OCI-LY3 (cell line): Measurements from ENCODE around the gene XIAP.

Source experiments
- EZH2phosphoT487 ChIP-seq: fragments of 200-600 bp; shearing (Covaris generic); IDR thresholded peaks from 2 replicates; pipeline ENCODE4 v1.6.1; 2018; ENCODE audit warnings: antibody characterized with exemption, mixed run types, low read depth
- TF ChIP-seq, protein P1 (sequence below): fragments of 200-600, 300-600 bp; sonication (generic); IDR thresholded peaks from 2 replicates; pipeline ENCODE4 v1.5.1; 2014; ENCODE audit warnings: antibody characterized with exemption, low read length, low read depth

- TF ChIP-seq, protein P1, sequence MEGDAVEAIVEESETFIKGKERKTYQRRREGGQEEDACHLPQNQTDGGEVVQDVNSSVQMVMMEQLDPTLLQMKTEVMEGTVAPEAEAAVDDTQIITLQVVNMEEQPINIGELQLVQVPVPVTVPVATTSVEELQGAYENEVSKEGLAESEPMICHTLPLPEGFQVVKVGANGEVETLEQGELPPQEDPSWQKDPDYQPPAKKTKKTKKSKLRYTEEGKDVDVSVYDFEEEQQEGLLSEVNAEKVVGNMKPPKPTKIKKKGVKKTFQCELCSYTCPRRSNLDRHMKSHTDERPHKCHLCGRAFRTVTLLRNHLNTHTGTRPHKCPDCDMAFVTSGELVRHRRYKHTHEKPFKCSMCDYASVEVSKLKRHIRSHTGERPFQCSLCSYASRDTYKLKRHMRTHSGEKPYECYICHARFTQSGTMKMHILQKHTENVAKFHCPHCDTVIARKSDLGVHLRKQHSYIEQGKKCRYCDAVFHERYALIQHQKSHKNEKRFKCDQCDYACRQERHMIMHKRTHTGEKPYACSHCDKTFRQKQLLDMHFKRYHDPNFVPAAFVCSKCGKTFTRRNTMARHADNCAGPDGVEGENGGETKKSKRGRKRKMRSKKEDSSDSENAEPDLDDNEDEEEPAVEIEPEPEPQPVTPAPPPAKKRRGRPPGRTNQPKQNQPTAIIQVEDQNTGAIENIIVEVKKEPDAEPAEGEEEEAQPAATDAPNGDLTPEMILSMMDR = no peak
- TF ChIP-seq EZH2phosphoT487 = no peak
Observed at GRCh38 chrX:123835661-123836371, 24.0 kb upstream of the XIAP start.
